Smooth muscle cell (in vitro differentiated cells): ENCODE results near the gene GSK3B. TPM values are rescaled to one million over a fixed set of nuclear protein-coding genes. Genes with fewer than 3 reads are reported as not detected.

Source experiments
- DNase-seq: peaks from one replicate; lab custom pipeline; 2025; ENCODE audit not compliant: unreplicated experiment; lab: John Stamatoyannopoulos, UW
- H2AFZ ChIP-seq: fragments of 200-600 bp; sonication (generic); 2 replicates; pipeline ENCODE4 v1.6.0; 2016; ENCODE audit warnings: antibody characterized with exemption, low read depth, mild to moderate bottlenecking
- H3F3A ChIP-seq: fragments of 200-600 bp; sonication (generic); 2 replicates; pipeline ENCODE4 v1.6.0; 2017; ENCODE audit warnings: antibody characterized with exemption, low read depth
- H3K27ac ChIP-seq: fragments of 200-600 bp; sonication (generic); 2 replicates; pipeline ENCODE4 v1.5.1; 2016; ENCODE audit warnings: low read depth, mild to moderate bottlenecking
- H3K27me3 ChIP-seq: fragments of 200-600 bp; sonication (generic); 2 replicates; pipeline ENCODE4 v1.6.1; 2016; ENCODE audit warnings: low read depth, mild to moderate bottlenecking
- H3K36me3 ChIP-seq: fragments of 200-600 bp; sonication (generic); 2 replicates; pipeline ENCODE4 v1.5.1; 2016; ENCODE audit warnings: low read depth
- H3K4me1 ChIP-seq: fragments of 200-600 bp; sonication (generic); 2 replicates; pipeline ENCODE4 v1.5.1; 2016; ENCODE audit warnings: low read depth
- H3K4me2 ChIP-seq: fragments of 200-600 bp; sonication (generic); 2 replicates; pipeline ENCODE4 v1.6.0; 2016; ENCODE audit warnings: mild to moderate bottlenecking
- H3K4me3 ChIP-seq: fragments of 200-600 bp; sonication (generic); 2 replicates; pipeline ENCODE4 v1.5.1; 2016; ENCODE audit warnings: mild to moderate bottlenecking
- H3K79me2 ChIP-seq: fragments of 200-600 bp; sonication (generic); 2 replicates; pipeline ENCODE4 v1.6.0; 2016; ENCODE audit warnings: low read depth, mild to moderate bottlenecking
- H3K9ac ChIP-seq: fragments of 200-600 bp; sonication (generic); 2 replicates; pipeline ENCODE4 v1.6.0; 2016; ENCODE audit warnings: low read depth
- H3K9me3 ChIP-seq: fragments of 200-600 bp; sonication (generic); replicated peaks from 2 replicates; pipeline ENCODE4 v1.5.1; 2016; ENCODE audit warnings: low read depth
- H4K20me1 ChIP-seq: fragments of 200-600 bp; sonication (generic); 2 replicates; pipeline ENCODE4 v1.6.0; 2016; ENCODE audit warnings: low read depth
- CTCF ChIP-seq: fragments of 200-600 bp; sonication (generic); IDR thresholded peaks from 2 replicates; pipeline ENCODE4 v1.5.1; 2017; ENCODE audit warnings: borderline replicate concordance, mild to moderate bottlenecking, antibody characterized with exemption; ENCODE audit not compliant: insufficient read depth, poor library complexity, severe bottlenecking
- WGBS: methylation state at CpG from one replicate; pipeline ENCODE4 v1.1.7; 2016; ENCODE audit warnings: low lambda C conversion rate; 5-methylcytosine and 5-hydroxymethylcytosine counted together
- polyA plus RNA-seq: library from polyadenylated mRNA; unstranded; fragments of >200 nt; fragmentation: Nextera tagmentation; extraction: Ambion mirVana; gene quantifications from 2 replicates; pipeline ENCODE4 v1.2.1, GENCODE V29; 2016
- total RNA-seq: library from RNA; depleted of rRNA; stranded (reverse); fragments of >200 nt; gene quantifications from 2 replicates; pipeline ENCODE4 v1.2.3, GENCODE V29; 2014

Gene GSK3B
- total and polyA plus RNA-seq, 2 experiments from 2014 or later: 27.3 to 61.8 TPM

- DNase-seq: no peak
- Histone ChIP-seq H2AFZ (no peak overlapping the region), H4K20me1 (peaks cover 10% of the 10 kb centered on the region), H3F3A (no peaks in the 10 kb centered on the region), H3K79me2 (no peaks in the 10 kb centered on the region), H3K36me3 (no peaks in the 10 kb centered on the region), H3K27me3 (no peaks in the 10 kb centered on the region), H3K4me1 (no peaks in the 10 kb centered on the region), H3K9ac (no peak overlapping the region), H3K4me3 (no peak overlapping the region), H3K4me2 (no peak overlapping the region), H3K27ac (no peak overlapping the region), H3K9me3 (no peaks in the 10 kb centered on the region)
- whole genome bisulfite sequencing: 99% methylated on average over 2 of the region's 2 CpGs
- TF ChIP-seq CTCF: no peak
These were observed 220.6 kb downstream of the GSK3B start for GRCh38 chr3:119873646-119874045.

DNA sequence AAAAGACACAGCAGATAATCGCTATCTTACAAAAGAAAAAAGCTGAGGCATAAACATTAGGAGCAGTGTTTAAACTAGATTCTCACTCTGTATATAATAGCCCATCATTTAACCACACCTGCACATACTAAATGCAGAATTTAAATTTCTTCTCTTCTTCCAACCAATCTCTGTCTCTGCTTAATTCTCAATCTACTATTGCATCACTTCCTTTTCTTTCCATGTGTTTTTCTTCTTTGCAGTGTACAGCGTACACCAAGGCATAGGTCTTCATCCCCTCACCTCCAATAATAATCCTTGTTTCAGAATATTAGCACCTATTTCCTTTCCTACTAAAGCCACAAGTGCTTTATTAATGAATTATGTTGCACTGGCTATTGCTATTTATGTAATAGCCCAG is 221.5 kb downstream of the GSK3B start:
- 96% methylated on average over 2 of the region's 2 CpGs for WGBS
- no peaks in the 10 kb centered on the region for H3K4me1 ChIP-seq
- no peak overlapping the region for H3K9ac ChIP-seq
- no peak overlapping the region for H2AFZ ChIP-seq
- no peak overlapping the region for H3K27ac ChIP-seq
- no peaks in the 10 kb centered on the region for H3F3A ChIP-seq
- DNase-seq: no peak
- no peak overlapping the region for H3K4me3 ChIP-seq
- no peaks in the 10 kb centered on the region for H3K27me3 ChIP-seq
- TF ChIP-seq CTCF: no peak
- H3K4me2 ChIP-seq: no peak overlapping the region
- H4K20me1 ChIP-seq: peaks cover 8% of the 10 kb centered on the region
- H3K9me3 ChIP-seq: no peaks in the 10 kb centered on the region
- no peaks in the 10 kb centered on the region for H3K79me2 ChIP-seq
- no peaks in the 10 kb centered on the region for H3K36me3 ChIP-seq

GRCh38 chr3:119871571-119871970 is 222.7 kb downstream of the GSK3B start:
- Histone ChIP-seq H3K4me3 (no peak overlapping the region), H3K79me2 (no peaks in the 10 kb centered on the region), H3K27me3 (no peaks in the 10 kb centered on the region), H3K27ac (no peak overlapping the region), H3K9ac (no peak overlapping the region), H3K9me3 (no peaks in the 10 kb centered on the region), H3K36me3 (no peaks in the 10 kb centered on the region), H3F3A (no peaks in the 10 kb centered on the region), H3K4me2 (no peak overlapping the region), H2AFZ (no peak overlapping the region), H4K20me1 (peaks cover 8% of the 10 kb centered on the region), H3K4me1 (no peaks in the 10 kb centered on the region)
- no peak for DNase-seq
- no peak for TF ChIP-seq CTCF
- 71% methylated on average over 1 of the region's 1 CpG for WGBS

DNA sequence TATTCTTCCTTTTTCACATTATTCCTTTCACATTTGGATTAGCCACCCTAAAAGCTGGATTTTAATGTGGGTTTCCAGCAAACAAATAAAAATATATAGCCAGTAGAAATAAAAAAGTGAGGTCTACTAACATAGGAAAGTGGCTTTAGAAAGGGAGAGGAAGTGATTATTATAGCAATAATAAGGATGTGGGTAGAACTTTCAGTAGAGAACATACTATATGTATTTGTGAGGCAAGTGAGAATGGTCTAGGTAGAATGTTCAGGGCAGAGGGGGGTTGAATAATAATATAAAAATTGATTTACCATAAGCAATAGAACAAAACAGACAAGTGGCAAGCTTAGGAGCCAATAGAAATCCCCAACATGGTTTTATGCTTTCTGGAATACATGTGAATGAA is 223.7 kb downstream of the GSK3B start:
- Histone ChIP-seq H3K27me3 (no peaks in the 10 kb centered on the region), H3K27ac (no peak overlapping the region), H3K9me3 (no peaks in the 10 kb centered on the region), H3K36me3 (no peaks in the 10 kb centered on the region), H4K20me1 (peaks cover 8% of the 10 kb centered on the region), H3K4me2 (no peak overlapping the region), H2AFZ (no peak overlapping the region), H3K4me1 (no peaks in the 10 kb centered on the region), H3F3A (no peaks in the 10 kb centered on the region), H3K9ac (no peak overlapping the region), H3K4me3 (no peak overlapping the region), H3K79me2 (peaks cover 5% of the 10 kb centered on the region)
- TF ChIP-seq CTCF: no peak
- no peak for DNase-seq
